Vagina (tissue), 2 donors: ENCODE data around the gene SLC38A5. TPM values are rescaled to one million over a fixed set of nuclear protein-coding genes. Genes with fewer than 3 reads are reported as not detected.

Source experiments
- DNase-seq, 2 donors: peaks; one replicate each; pipeline ENCODE4 v3.0.0-alpha.2; 2017; ENCODE audit errors: extremely low spot score in 2 of 2
- H3K27ac ChIP-seq: fragments of 200-600 bp; sonication (generic); one replicate; pipeline ENCODE4 v1.5.1; 2019
- H3K27me3 ChIP-seq: fragments of 200-600 bp; sonication (generic); one replicate; pipeline ENCODE4 v1.5.1; 2019
- H3K36me3 ChIP-seq, 2 donors: fragments of 200-600 bp; sonication (generic); one replicate each; pipeline ENCODE4 v1.5.1; 2017 to 2019
- H3K4me1 ChIP-seq: fragments of 200-600 bp; sonication (generic); one replicate; pipeline ENCODE4 v1.5.1; 2019
- H3K4me3 ChIP-seq, 2 donors: fragments of 200-600 bp; sonication (generic); 1 replicate in 1 of 2; 2 replicates in 1 of 2; pipeline ENCODE4 v1.5.1; 2016 to 2019
- H3K9me3 ChIP-seq: fragments of 200-600 bp; sonication (generic); one replicate; pipeline ENCODE4 v1.5.1; 2019
- CTCF ChIP-seq, 3 experiments: fragments of 450-650 bp in 2 of 3; fragments of 200-600 bp in 1 of 3; sonication (generic) in 1 of 3; IDR thresholded peaks; one replicate each; pipeline ENCODE4 v1.5.1; 2017 to 2019; ENCODE audit warnings: antibody characterized with exemption in 3 of 3, mild to moderate bottlenecking in 2 of 3, moderate library complexity in 2 of 3
- POLR2A ChIP-seq, 2 donors: fragments of 450-650 bp; IDR thresholded peaks; one replicate each; pipeline ENCODE4 v1.6.1; 2017; ENCODE audit warnings: antibody characterized with exemption in 2 of 2, mild to moderate bottlenecking in 2 of 2, moderate library complexity in 2 of 2
- POLR2AphosphoS5 ChIP-seq, 2 donors: sonication (generic); formaldehyde crosslinking; IDR thresholded peaks; one replicate each; pipeline ENCODE4 v1.9.0; 2017; ENCODE audit warnings: antibody characterized with exemption in 2 of 2, mild to moderate bottlenecking in 2 of 2, low read depth in 1 of 2; ENCODE audit not compliant: insufficient read depth in 1 of 2
- intact Hi-C: fragments of 100-400 bp; cut with DNase I; formaldehyde crosslinking; loops from one replicate; pipeline ENCODE4 v1.15.1; 2023
- total RNA-seq: library from RNA; depleted of rRNA; stranded (reverse); fragments of >200 nt; gene quantifications from one replicate; pipeline ENCODE4 v1.2.3, GENCODE V29; 2016

SLC38A5 gene
- total RNA-seq, 1 donor from 2014 or later: 15.5 TPM

GRCh38 chrX:48509619-48510018, 39.6 kb upstream of the SLC38A5 start:
- Histone ChIP-seq H3K27me3 (no peaks in the 10 kb centered on the region), H3K4me3 (peak overlapping the region; percentile 56 to 68), H3K9me3 (no peaks in the 10 kb centered on the region), H3K27ac (no peak overlapping the region), H3K4me1 (peaks cover 6% of the 10 kb centered on the region), H3K36me3 (no peaks in the 10 kb centered on the region)
- TF ChIP-seq POLR2A (IDR thresholded peaks at IDR 0.05): no peak
- no peak for TF ChIP-seq POLR2AphosphoS5 (IDR thresholded peaks at IDR 0.05; ENCODE audit: insufficient read depth in 1 of 2, low read depth in 1 of 2)
- TF ChIP-seq CTCF (IDR thresholded peaks at IDR 0.05): no peak
- intact Hi-C loops: no loop called here
- DNase-seq: no peak

- Histone ChIP-seq H3K27me3 (no peaks in the 10 kb centered on the region), H3K4me3 (peak overlapping the region; percentile 56 to 68), H3K9me3 (no peaks in the 10 kb centered on the region), H3K36me3 (no peaks in the 10 kb centered on the region), H3K27ac (peak overlapping the region; percentile 66), H3K4me1 (peaks cover 6% of the 10 kb centered on the region)
- intact Hi-C loops: no loop called here
- DNase-seq: no peak
- TF ChIP-seq POLR2AphosphoS5 (IDR thresholded peaks at IDR 0.05; ENCODE audit: insufficient read depth in 1 of 2, low read depth in 1 of 2) (no peak), CTCF (IDR thresholded peaks at IDR 0.05) (no peak), POLR2A (IDR thresholded peaks at IDR 0.05) (no peak)
Observed at GRCh38 chrX:48509245-48509590, 39.2 kb upstream of the SLC38A5 start.

- DNase-seq: no peak
- peaks cover 6% of the 10 kb centered on the region for H3K4me1 ChIP-seq
- no peaks in the 10 kb centered on the region for H3K27me3 ChIP-seq
- H3K27ac ChIP-seq: peak within 1 kb of the TSS; percentile 66
- no peaks in the 10 kb centered on the region for H3K36me3 ChIP-seq
- H3K9me3 ChIP-seq: no peaks in the 10 kb centered on the region
- TF ChIP-seq POLR2A (IDR thresholded peaks at IDR 0.05): peak in 1 of 2 donors; percentile 6
- TF ChIP-seq POLR2AphosphoS5 (IDR thresholded peaks at IDR 0.05; ENCODE audit: insufficient read depth in 1 of 2, low read depth in 1 of 2): peak in 1 of 2 donors; percentile 76
- TF ChIP-seq CTCF (IDR thresholded peaks at IDR 0.05): no peak
- peak within 1 kb of the TSS; percentile 56 to 68 for H3K4me3 ChIP-seq
- intact Hi-C loops: no loop called here
Observed at GRCh38 chrX:48508400-48509244, 38.6 kb upstream of the SLC38A5 start, which contains the start of gene PORCN. TSS of gene PORCN (plus strand) at chrX:48508992. CDS start at chrX:48509821, 829 bp downstream.

GRCh38 chrX:48507246-48507645, 37.2 kb upstream of the SLC38A5 start:
- Histone ChIP-seq H3K27me3 (no peaks in the 10 kb centered on the region), H3K4me1 (peaks cover 6% of the 10 kb centered on the region), H3K4me3 (no peak overlapping the region), H3K9me3 (no peaks in the 10 kb centered on the region), H3K27ac (no peak overlapping the region), H3K36me3 (no peaks in the 10 kb centered on the region)
- intact Hi-C loops: no loop called here
- TF ChIP-seq POLR2A (IDR thresholded peaks at IDR 0.05): no peak
- no peak for TF ChIP-seq CTCF (IDR thresholded peaks at IDR 0.05)
- no peak for TF ChIP-seq POLR2AphosphoS5 (IDR thresholded peaks at IDR 0.05; ENCODE audit: insufficient read depth in 1 of 2, low read depth in 1 of 2)
- no peak for DNase-seq

GRCh38 chrX:48505481-48505880, 35.4 kb upstream of the SLC38A5 start:
- intact Hi-C loops: no loop called here
- no peak overlapping the region for H3K4me3 ChIP-seq
- peaks cover 6% of the 10 kb centered on the region for H3K4me1 ChIP-seq
- H3K27ac ChIP-seq: no peak overlapping the region
- H3K9me3 ChIP-seq: no peaks in the 10 kb centered on the region
- no peaks in the 10 kb centered on the region for H3K27me3 ChIP-seq
- H3K36me3 ChIP-seq: no peaks in the 10 kb centered on the region
- no peak for TF ChIP-seq CTCF (IDR thresholded peaks at IDR 0.05)
- no peak for TF ChIP-seq POLR2A (IDR thresholded peaks at IDR 0.05)
- no peak for TF ChIP-seq POLR2AphosphoS5 (IDR thresholded peaks at IDR 0.05; ENCODE audit: insufficient read depth in 1 of 2, low read depth in 1 of 2)
- no peak for DNase-seq
